ENCODE data around the gene ADM. TPM values are rescaled to one million over a fixed set of nuclear protein-coding genes. Genes with fewer than 3 reads are reported as not detected.

Gene ADM
- total RNA-seq, 1 experiment from 2014 or later = 87.2 TPM

DNA sequence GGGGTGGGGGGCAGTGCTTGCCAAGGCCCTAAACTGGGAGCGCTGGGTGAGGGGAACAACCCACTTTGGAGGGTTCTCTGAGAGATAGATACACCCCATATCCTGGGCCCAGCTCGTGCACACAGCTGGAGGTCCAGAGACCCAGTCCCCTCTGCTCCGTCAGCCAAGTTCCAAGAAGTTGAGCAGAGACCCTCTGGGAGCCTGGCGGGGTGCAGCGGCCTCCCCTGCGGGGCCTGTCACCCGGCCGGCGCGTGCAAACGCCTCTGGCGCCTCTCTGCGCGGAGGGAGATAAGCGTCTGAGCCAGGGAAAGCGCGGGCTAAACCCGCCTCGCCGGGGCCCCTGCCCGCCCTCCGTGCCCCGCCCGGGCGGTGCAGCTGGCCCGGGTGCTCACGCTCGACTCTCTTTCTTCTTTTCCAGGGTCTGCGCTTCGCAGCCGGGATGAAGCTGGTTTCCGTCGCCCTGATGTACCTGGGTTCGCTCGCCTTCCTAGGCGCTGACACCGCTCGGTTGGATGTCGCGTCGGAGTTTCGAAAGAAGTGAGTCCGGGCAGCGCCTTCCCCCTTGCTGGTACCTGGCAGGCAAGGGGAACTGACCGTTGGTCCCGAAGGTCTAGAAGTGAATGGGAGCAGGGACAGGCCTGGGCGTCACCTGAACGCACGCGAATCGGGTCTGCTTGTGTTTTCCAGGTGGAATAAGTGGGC, 540 bp downstream of the ADM start:
- no peak for ATAC-seq
- H3K36me3 ChIP-seq (ENCODE audit: control insufficient read depth in 1 of 2, insufficient read depth in 2 of 2, low read length in 2 of 2) = peaks cover 0 to 15% of the 10 kb centered on the region in 2 experiments; a peak in 2 of 4 replicates
- BruUV-seq (replicated peaks) = no TSS peak
- peak overlapping the region; percentile 98 for H3K4me2 ChIP-seq (ENCODE audit: low read length)
- no peak for TF ChIP-seq SRF (IDR thresholded peaks at IDR 0.05; ENCODE audit: low read depth)
- TF ChIP-seq, protein P1, sequence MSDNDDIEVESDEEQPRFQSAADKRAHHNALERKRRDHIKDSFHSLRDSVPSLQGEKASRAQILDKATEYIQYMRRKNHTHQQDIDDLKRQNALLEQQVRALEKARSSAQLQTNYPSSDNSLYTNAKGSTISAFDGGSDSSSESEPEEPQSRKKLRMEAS (IDR thresholded peaks at IDR 0.05) = no peak
- no peak for TF ChIP-seq ELF1 (IDR thresholded peaks at IDR 0.05; ENCODE audit: borderline replicate concordance, low read depth)
- TF ChIP-seq SIN3A (IDR thresholded peaks at IDR 0.05; ENCODE audit: low read depth) = no peak
- TF ChIP-seq EZH2phosphoT487 (IDR thresholded peaks at IDR 0.05; ENCODE audit: borderline replicate concordance) = no peak
- no peak; the same call in 1 of the 2 replicates for TF ChIP-seq ZFX (IDR thresholded peaks at IDR 0.05)
- TF ChIP-seq ZNF274 (IDR thresholded peaks at IDR 0.05; ENCODE audit: low read depth, low read length) = no peak
- TF ChIP-seq RAD21 (IDR thresholded peaks at IDR 0.05; ENCODE audit: low read depth) = no peak
- TF ChIP-seq, protein P2, sequence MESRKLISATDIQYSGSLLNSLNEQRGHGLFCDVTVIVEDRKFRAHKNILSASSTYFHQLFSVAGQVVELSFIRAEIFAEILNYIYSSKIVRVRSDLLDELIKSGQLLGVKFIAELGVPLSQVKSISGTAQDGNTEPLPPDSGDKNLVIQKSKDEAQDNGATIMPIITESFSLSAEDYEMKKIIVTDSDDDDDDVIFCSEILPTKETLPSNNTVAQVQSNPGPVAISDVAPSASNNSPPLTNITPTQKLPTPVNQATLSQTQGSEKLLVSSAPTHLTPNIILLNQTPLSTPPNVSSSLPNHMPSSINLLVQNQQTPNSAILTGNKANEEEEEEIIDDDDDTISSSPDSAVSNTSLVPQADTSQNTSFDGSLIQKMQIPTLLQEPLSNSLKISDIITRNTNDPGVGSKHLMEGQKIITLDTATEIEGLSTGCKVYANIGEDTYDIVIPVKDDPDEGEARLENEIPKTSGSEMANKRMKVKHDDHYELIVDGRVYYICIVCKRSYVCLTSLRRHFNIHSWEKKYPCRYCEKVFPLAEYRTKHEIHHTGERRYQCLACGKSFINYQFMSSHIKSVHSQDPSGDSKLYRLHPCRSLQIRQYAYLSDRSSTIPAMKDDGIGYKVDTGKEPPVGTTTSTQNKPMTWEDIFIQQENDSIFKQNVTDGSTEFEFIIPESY (IDR thresholded peaks at IDR 0.05; ENCODE audit: extremely low read depth, insufficient replicate concordance, low read length) = no peak
- no peak for TF ChIP-seq EZH2 (IDR thresholded peaks at IDR 0.05)
- TF ChIP-seq, protein P3, sequence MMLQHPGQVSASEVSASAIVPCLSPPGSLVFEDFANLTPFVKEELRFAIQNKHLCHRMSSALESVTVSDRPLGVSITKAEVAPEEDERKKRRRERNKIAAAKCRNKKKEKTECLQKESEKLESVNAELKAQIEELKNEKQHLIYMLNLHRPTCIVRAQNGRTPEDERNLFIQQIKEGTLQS (IDR thresholded peaks at IDR 0.05) = no peak
- no peak for TF ChIP-seq EGR1 (IDR thresholded peaks at IDR 0.05; ENCODE audit: low read depth)
- no peak for TF ChIP-seq POLR2AphosphoS5 (IDR thresholded peaks at IDR 0.05; ENCODE audit: low read depth, low read length)
- H4K20me1 ChIP-seq (ENCODE audit: insufficient read depth) = no peaks in the 10 kb centered on the region
- peaks cover 47 to 71% of the 10 kb centered on the region in 2 experiments for H3K4me1 ChIP-seq (ENCODE audit: control insufficient read depth in 1 of 2, insufficient read depth in 2 of 2, low read length in 2 of 2)
- no peak overlapping the region for H2AFZ ChIP-seq (ENCODE audit: low read depth, low read length, poor library complexity, severe bottlenecking)
- CTCF ChIA-PET = interaction anchor here (0.6 to 2.7 kb wide), 15 partner anchors 10 to 715 kb away, joined by 3 to 16 read pairs (median 3); no protein-coding TSS in a partner anchor
- RAD21 ChIA-PET (ENCODE audit: low non-redundant PET in 1 of 2, low total read pairs in 2 of 2, uncharacterized antibody in 2 of 2, unreplicated experiment in 2 of 2) = interaction anchor here (0.6 to 0.9 kb wide), 5 partner anchors 19 to 1552 kb away, joined by 3 to 6 read pairs (median 3); no protein-coding TSS in a partner anchor
- intact Hi-C loops (cut with micrococcal nuclease) = loop anchor here (2.0 to 5.0 kb wide), 5 partner anchors 97 to 693 kb away; no protein-coding TSS in a partner anchor
- peaks cover 47% of the 10 kb centered on the region for H3K79me2 ChIP-seq (ENCODE audit: insufficient read depth, low read length)
- no peaks in the 10 kb centered on the region for H3K27me3 ChIP-seq (ENCODE audit: insufficient read depth, low read length)
- POLR2A ChIA-PET = interaction anchor here (0.6 to 4.5 kb wide), 34 partner anchors 9 to 1783 kb away, joined by 3 to 37 read pairs (median 4); partner anchors contain the start of gene WEE1
- H3K27ac ChIP-seq (ENCODE audit: low read depth, low read length) = peak overlapping the region; percentile 97
- H3K9me3 ChIP-seq (ENCODE audit: control insufficient read depth in 1 of 2, insufficient read depth in 1 of 2, low read depth in 1 of 2, low read length in 2 of 2) = no peaks in the 10 kb centered on the region
- H3K9ac ChIP-seq (ENCODE audit: low read length) = peak overlapping the region; percentile 94
- H3K9me2 ChIP-seq (ENCODE audit: insufficient read depth) = no peaks in the 10 kb centered on the region
- H3K4me3 ChIP-seq (replicated peaks in 1 of 2; ENCODE audit: low read depth in 1 of 2, low read length in 2 of 2) = peak overlapping the region; percentile 85 to 93
- DNase-seq (ENCODE audit: low read depth, low spot score) = no peak
